Ishikawa (cell line): ENCODE measurements around the gene GAB3.

Experiments
- CEBPB ChIP-seq: IDR thresholded peaks from 2 replicates; pipeline ENCODE4 v1.6.1; 2012
- CREB1 ChIP-seq: IDR thresholded peaks from 2 replicates; pipeline ENCODE4 v1.6.1; 2012; ENCODE audit warnings: low read depth
- EGR1 ChIP-seq: IDR thresholded peaks from 2 replicates; pipeline ENCODE4 v1.6.1; 2012
- EP300 ChIP-seq: IDR thresholded peaks from 2 replicates; pipeline ENCODE4 v1.6.1; 2012; ENCODE audit warnings: borderline replicate concordance
- FOXM1 ChIP-seq: IDR thresholded peaks from 2 replicates; pipeline ENCODE4 v1.6.1; 2012; ENCODE audit warnings: low read depth, borderline replicate concordance
- MAX ChIP-seq: IDR thresholded peaks from 2 replicates; pipeline ENCODE4 v1.6.1; 2012
- NFIC ChIP-seq: IDR thresholded peaks from 2 replicates; pipeline ENCODE4 v1.6.1; 2012
- RAD21 ChIP-seq: IDR thresholded peaks from 2 replicates; pipeline ENCODE4 v1.6.1; 2012; ENCODE audit warnings: low read depth
- REST ChIP-seq: IDR thresholded peaks from 2 replicates; pipeline ENCODE4 v1.6.1; 2012; ENCODE audit warnings: low read depth, mild to moderate bottlenecking
- TAF1 ChIP-seq: IDR thresholded peaks from 2 replicates; pipeline ENCODE4 v1.6.1; 2012; ENCODE audit warnings: low read depth, mild to moderate bottlenecking
- TCF12 ChIP-seq: IDR thresholded peaks from 2 replicates; pipeline ENCODE4 v1.6.1; 2012; ENCODE audit warnings: low read depth
- TEAD4 ChIP-seq: IDR thresholded peaks from 2 replicates; pipeline ENCODE4 v1.6.1; 2012
- USF1 ChIP-seq: IDR thresholded peaks from 2 replicates; pipeline ENCODE4 v1.6.1; 2012
- YY1 ChIP-seq: IDR thresholded peaks from 2 replicates; pipeline ENCODE4 v1.6.1; 2012; ENCODE audit warnings: low read depth
- ZBTB7A ChIP-seq: IDR thresholded peaks from 2 replicates; pipeline ENCODE4 v1.6.1; 2012; ENCODE audit warnings: low read depth

The GAB3 gene

DNA sequence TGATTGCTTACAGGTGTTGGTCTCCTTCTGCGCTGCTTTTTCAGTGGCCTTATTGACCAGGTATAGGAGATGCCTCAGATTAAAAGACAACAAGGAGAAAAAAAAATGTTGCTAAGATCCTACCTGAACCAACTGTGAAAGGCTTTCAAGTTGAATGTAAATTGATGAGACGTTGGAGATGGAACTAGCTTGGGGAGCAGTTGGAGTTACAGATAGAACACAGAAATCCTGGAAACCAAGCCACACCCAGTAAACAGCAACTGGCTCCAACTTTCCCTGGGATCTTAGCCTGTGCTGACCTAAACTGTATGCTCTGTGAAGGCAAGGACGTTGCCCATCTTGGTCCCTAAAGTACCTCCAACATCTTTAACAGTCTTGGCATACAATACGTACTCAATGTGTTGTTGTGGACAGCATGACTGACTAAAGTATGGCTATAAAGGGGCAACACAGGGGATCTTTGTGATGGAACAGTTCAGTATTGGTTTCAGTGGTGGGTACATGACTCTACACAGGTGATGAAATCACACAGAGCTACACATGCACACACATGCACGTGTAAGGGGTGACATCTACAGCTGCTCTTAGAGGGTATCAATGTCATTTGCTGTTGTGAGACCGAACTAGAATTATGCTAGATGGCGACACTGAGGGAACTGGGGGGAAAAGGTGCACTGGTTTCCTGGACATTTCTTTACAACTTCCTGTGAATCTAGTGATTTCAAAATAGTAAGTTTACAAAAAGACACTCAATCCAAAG, 22.3 kb downstream of the GAB3 start:
- no peak for TF ChIP-seq REST
- TF ChIP-seq EP300 = no peak
- no peak for TF ChIP-seq YY1
- TF ChIP-seq NFIC = no peak
- no peak for TF ChIP-seq ZBTB7A
- TF ChIP-seq CREB1 = no peak
- no peak for TF ChIP-seq CEBPB
- no peak for TF ChIP-seq EGR1
- TF ChIP-seq RAD21 = no peak
- TF ChIP-seq TAF1 = no peak
- no peak for TF ChIP-seq TCF12
- no peak for TF ChIP-seq FOXM1
- no peak for TF ChIP-seq TEAD4
- no peak for TF ChIP-seq MAX
- no peak for TF ChIP-seq USF1

GRCh38 chrX:154727871-154728270, 23.0 kb downstream of the GAB3 start:
- TF ChIP-seq TCF12 (peak; percentile 64), NFIC (peak; percentile 83), CEBPB (no peak), YY1 (no peak), RAD21 (no peak), MAX (peak; percentile 35; the same call in 1 of the 2 replicates), TEAD4 (peak; percentile 58), USF1 (no peak), CREB1 (no peak), EP300 (peak; percentile 66; the same call in 1 of the 2 replicates), EGR1 (no peak), FOXM1 (0 out of 2 replicates have a peak, but pooled peaks have one; percentile 21), REST (no peak), ZBTB7A (no peak), TAF1 (no peak)

- TF ChIP-seq FOXM1 (no peak), CEBPB (no peak), NFIC (no peak), TAF1 (no peak), YY1 (no peak), RAD21 (no peak), EGR1 (no peak), EP300 (no peak), TCF12 (no peak), MAX (no peak), CREB1 (no peak), REST (no peak), USF1 (no peak), TEAD4 (no peak), ZBTB7A (no peak)
These were observed 23.5 kb downstream of the GAB3 start for GRCh38 chrX:154727418-154727817.
